DOHH2 (cell line): ENCODE data around the gene LYPD5.

Experiments used
- CTCF ChIP-seq: fragments of 200-600 bp; sonication (generic); IDR thresholded peaks from one replicate; pipeline ENCODE4 v1.5.1; 2014; ENCODE audit warnings: antibody characterized with exemption, mild to moderate bottlenecking, low read depth, low read length; ENCODE audit not compliant: poor library complexity, severe bottlenecking
- EZH2phosphoT487 ChIP-seq: fragments of 200-600 bp; sonication (generic); IDR thresholded peaks from 2 replicates; pipeline ENCODE4 v1.6.1; 2017; ENCODE audit warnings: borderline replicate concordance, mild to moderate bottlenecking, antibody characterized with exemption, low read length, moderate library complexity, mixed read lengths

GRCh38 chr19:43762814-43763213 is 39.4 kb downstream of the LYPD5 start:
- TF ChIP-seq CTCF (no peak), EZH2phosphoT487 (no peak)
